Osteoblast (primary cell): ENCODE data around the gene VPREB3. TPM values are rescaled to one million over a fixed set of nuclear protein-coding genes. Genes with fewer than 3 reads are reported as not detected.

ENCODE experiments used
- DNase-seq: peaks from one replicate; pipeline ENCODE4 v3.0.0; 2011; ENCODE audit warnings: low spot score, mixed read lengths; ENCODE audit not compliant: insufficient read length; ENCODE audit errors: missing footprints
- H2AFZ ChIP-seq: 2 replicates; pipeline ENCODE4 v1.6.0; 2011; ENCODE audit warnings: mild to moderate bottlenecking, low read length
- H3K27ac ChIP-seq: 2 replicates; pipeline ENCODE4 v1.5.1; 2011; ENCODE audit warnings: mild to moderate bottlenecking, low read depth, low read length, moderate library complexity
- H3K27me3 ChIP-seq: 2 replicates; pipeline ENCODE4 v1.6.0; 2012; ENCODE audit warnings: mild to moderate bottlenecking, control low read depth, inconsistent platforms, low read length, moderate library complexity; ENCODE audit not compliant: insufficient read depth
- H3K36me3 ChIP-seq: 2 replicates; pipeline ENCODE4 v1.5.1; 2011; ENCODE audit warnings: mild to moderate bottlenecking, low read length, control low read depth, moderate library complexity; ENCODE audit not compliant: insufficient read depth
- H3K4me1 ChIP-seq: 2 replicates; pipeline ENCODE4 v1.5.1; 2011; ENCODE audit warnings: mild to moderate bottlenecking, low read length, control low read depth, moderate library complexity; ENCODE audit not compliant: insufficient read depth
- H3K4me2 ChIP-seq: 2 replicates; pipeline ENCODE4 v1.6.0; 2011; ENCODE audit warnings: mild to moderate bottlenecking, low read length; ENCODE audit not compliant: insufficient read depth
- H3K4me3 ChIP-seq: fragments of 200-600 bp; sonication (generic); 3 replicates; pipeline ENCODE4 v1.5.1; 2012; ENCODE audit warnings: mild to moderate bottlenecking, low read length, inconsistent platforms; ENCODE audit not compliant: insufficient read depth
- H3K79me2 ChIP-seq: 2 replicates; pipeline ENCODE4 v1.6.0; 2012; ENCODE audit warnings: mild to moderate bottlenecking, low read length, control low read depth, inconsistent platforms; ENCODE audit not compliant: insufficient read depth
- H3K9me3 ChIP-seq: 2 replicates; pipeline ENCODE4 v1.5.1; 2011; ENCODE audit warnings: low read depth, low read length, control low read depth
- H4K20me1 ChIP-seq: 2 replicates; pipeline ENCODE4 v1.6.0; 2012; ENCODE audit warnings: mild to moderate bottlenecking, low read length, control low read depth; ENCODE audit not compliant: insufficient read depth
- total RNA-seq: library from RNA; depleted of rRNA; stranded (reverse); fragments of >200 nt; gene quantifications from 2 replicates; pipeline ENCODE4 v1.2.3, GENCODE V29; 2012
- TF ChIP-seq, protein P1 (sequence below): IDR thresholded peaks from 2 replicates; pipeline ENCODE4 v1.5.1; 2011; ENCODE audit warnings: mild to moderate bottlenecking, low read depth, low read length, moderate library complexity; ENCODE audit errors: extremely low read depth

VPREB3 gene
- total RNA-seq, 1 donor, result not detected

- no peaks in the 10 kb centered on the region for H3K27me3 ChIP-seq
- H3K36me3 ChIP-seq, result peaks cover 25% of the 10 kb centered on the region
- peaks cover 1% of the 10 kb centered on the region for H3K4me1 ChIP-seq
- H2AFZ ChIP-seq, result no peak overlapping the region
- no peak overlapping the region for H3K27ac ChIP-seq
- H3K79me2 ChIP-seq, result peaks cover 8% of the 10 kb centered on the region
- TF ChIP-seq, protein P1, sequence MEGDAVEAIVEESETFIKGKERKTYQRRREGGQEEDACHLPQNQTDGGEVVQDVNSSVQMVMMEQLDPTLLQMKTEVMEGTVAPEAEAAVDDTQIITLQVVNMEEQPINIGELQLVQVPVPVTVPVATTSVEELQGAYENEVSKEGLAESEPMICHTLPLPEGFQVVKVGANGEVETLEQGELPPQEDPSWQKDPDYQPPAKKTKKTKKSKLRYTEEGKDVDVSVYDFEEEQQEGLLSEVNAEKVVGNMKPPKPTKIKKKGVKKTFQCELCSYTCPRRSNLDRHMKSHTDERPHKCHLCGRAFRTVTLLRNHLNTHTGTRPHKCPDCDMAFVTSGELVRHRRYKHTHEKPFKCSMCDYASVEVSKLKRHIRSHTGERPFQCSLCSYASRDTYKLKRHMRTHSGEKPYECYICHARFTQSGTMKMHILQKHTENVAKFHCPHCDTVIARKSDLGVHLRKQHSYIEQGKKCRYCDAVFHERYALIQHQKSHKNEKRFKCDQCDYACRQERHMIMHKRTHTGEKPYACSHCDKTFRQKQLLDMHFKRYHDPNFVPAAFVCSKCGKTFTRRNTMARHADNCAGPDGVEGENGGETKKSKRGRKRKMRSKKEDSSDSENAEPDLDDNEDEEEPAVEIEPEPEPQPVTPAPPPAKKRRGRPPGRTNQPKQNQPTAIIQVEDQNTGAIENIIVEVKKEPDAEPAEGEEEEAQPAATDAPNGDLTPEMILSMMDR, result no peak
- peaks cover 5% of the 10 kb centered on the region for H3K9me3 ChIP-seq
- peaks cover 4% of the 10 kb centered on the region for H4K20me1 ChIP-seq
- H3K4me2 ChIP-seq, result no peak overlapping the region
- no peak for DNase-seq
- H3K4me3 ChIP-seq, result no peak overlapping the region
Observed at GRCh38 chr22:23744485-23744884, 9.7 kb downstream of the VPREB3 start.

- Histone ChIP-seq H3K27ac (no peak overlapping the region), H4K20me1 (peaks cover 4% of the 10 kb centered on the region)
Observed at GRCh38 chr22:23744001-23744400, 10.2 kb downstream of the VPREB3 start.

DNA sequence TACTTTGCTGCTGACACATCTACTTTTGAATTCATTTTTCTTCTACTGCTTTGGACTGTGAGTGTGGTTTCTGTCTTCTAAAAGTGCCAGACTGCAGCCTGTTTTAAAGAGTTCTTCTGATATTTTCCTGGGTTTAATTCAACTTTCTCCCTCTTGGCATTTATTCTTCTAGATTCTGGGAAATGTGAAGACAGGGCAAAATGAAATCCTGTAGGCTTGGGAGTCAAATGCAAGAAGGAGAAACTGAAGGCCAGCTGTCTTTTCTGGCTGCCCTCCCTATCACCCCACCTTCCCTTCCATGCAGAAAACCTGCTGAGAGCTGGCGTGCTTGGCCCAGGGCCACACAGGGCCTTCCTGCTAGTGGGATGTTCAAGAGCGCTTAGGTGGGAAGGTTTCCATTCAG, 10.9 kb downstream of the VPREB3 start:
- TF ChIP-seq, protein P1, result no peak
- peak; percentile 49 for DNase-seq
- no peak overlapping the region for H3K27ac ChIP-seq
- H3K36me3 ChIP-seq, result peaks cover 25% of the 10 kb centered on the region
- H3K4me3 ChIP-seq, result no peak overlapping the region
- H3K4me1 ChIP-seq, result no peaks in the 10 kb centered on the region
- no peak overlapping the region for H2AFZ ChIP-seq
- no peak overlapping the region for H3K4me2 ChIP-seq
- H3K27me3 ChIP-seq, result no peaks in the 10 kb centered on the region
- peaks cover 4% of the 10 kb centered on the region for H4K20me1 ChIP-seq
- H3K9me3 ChIP-seq, result peaks cover 5% of the 10 kb centered on the region
- peaks cover 8% of the 10 kb centered on the region for H3K79me2 ChIP-seq

More at GRCh38 chr22:23744001-23744400, 10.2 kb downstream of the VPREB3 start:
- TF ChIP-seq, protein P1, result no peak
- peaks cover 25% of the 10 kb centered on the region for H3K36me3 ChIP-seq
- no peak overlapping the region for H3K4me2 ChIP-seq
- no peaks in the 10 kb centered on the region for H3K27me3 ChIP-seq
- peak; percentile 65 for DNase-seq
- peaks cover 5% of the 10 kb centered on the region for H3K9me3 ChIP-seq
- H3K4me1 ChIP-seq, result no peaks in the 10 kb centered on the region
- H3K79me2 ChIP-seq, result peaks cover 8% of the 10 kb centered on the region
- H3K4me3 ChIP-seq, result no peak overlapping the region
- no peak overlapping the region for H2AFZ ChIP-seq

DNA sequence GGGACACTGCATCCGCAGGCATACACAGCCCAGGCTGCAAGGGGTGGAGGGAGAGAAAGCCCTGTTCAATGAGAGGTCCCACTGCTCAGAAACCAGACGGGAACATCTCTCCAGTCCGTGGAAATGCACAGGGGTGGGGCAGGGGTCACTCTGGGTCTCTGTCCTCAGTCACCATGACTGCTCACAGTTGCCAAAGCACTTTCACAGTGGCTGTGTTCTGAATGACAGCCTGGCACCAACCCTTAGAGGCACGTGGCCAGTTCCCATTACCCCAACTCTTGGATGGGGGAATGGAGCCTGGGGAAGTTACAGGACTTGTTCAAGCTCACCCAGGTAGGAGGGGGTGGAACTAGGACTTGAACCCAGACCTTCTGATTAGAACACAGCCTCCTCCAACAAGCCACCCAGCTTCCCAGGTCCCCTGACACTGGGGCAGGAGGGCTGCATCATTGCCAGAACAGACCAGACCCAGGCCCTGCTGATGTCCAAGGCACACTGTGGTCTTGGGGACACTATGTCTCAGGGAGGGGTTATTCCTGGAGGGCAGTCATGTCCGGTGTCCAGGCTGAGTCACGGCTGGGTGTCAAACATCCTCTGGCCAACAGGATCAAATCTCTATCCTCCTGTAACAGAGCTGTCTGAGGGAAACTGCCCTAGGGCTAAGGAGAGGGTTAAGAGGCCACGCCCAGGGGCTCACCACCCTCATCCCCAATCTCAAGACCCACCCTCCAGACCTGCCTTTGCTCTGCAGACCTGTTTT, 11.5 kb downstream of the VPREB3 start:
- Histone ChIP-seq H2AFZ (no peak overlapping the region), H3K4me2 (no peak overlapping the region), H3K27me3 (no peaks in the 10 kb centered on the region), H3K4me3 (no peak overlapping the region), H3K79me2 (peaks cover 6% of the 10 kb centered on the region), H3K9me3 (peaks cover 5% of the 10 kb centered on the region), H3K36me3 (peaks cover 25% of the 10 kb centered on the region), H3K27ac (no peak overlapping the region), H3K4me1 (no peaks in the 10 kb centered on the region), H4K20me1 (peaks cover 4% of the 10 kb centered on the region)
- TF ChIP-seq, protein P1, result no peak
- peak; percentile 81 for DNase-seq
